ENCODE measurements around the gene ZBTB42. TPM values are rescaled to one million over a fixed set of nuclear protein-coding genes. Genes with fewer than 3 reads are reported as not detected.

ZBTB42 gene
- total RNA-seq, 1 experiment from 2014 or later = 6.1 TPM

DNA sequence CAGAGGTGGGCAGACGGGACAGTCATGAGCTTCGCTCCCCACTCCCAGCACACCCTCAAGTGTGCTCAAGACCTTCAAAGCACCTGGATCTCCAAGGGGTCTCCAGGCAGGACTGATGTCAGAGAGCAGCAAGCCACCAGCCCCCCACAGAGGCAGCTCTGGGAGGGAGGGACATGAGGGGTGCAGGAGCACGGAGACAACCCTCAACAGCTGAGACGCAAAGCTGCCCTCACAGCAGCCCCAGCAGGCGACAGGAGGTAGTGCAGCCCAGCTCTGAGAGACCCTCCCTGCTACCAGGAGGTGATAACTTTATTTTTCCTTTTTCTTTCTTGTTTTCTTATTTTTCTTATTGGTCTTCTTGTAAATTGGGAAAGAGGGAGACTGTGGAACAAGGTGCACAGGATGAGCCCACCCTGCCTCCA is 30.0 kb upstream of the ZBTB42 start:
- Histone ChIP-seq H3K27ac (ENCODE audit: insufficient read length, low read depth, low read length) (no peak overlapping the region), H3K18ac (ENCODE audit: insufficient read length, low read depth, low read length) (no peak overlapping the region)
- no peaks in the 10 kb centered on the region for H3K27me3 Mint-ChIP-seq (ENCODE audit: low read depth)

More for the DNA sequence above, 30.0 kb upstream of the ZBTB42 start:
- no peaks in the 10 kb centered on the region for H3K4me1 ChIP-seq (ENCODE audit: insufficient read depth, low read length)
- H3K4me3 Mint-ChIP-seq = no peak overlapping the region; a peak in 1 of 5 replicates
- no peak overlapping the region for H3K56ac ChIP-seq (ENCODE audit: insufficient read length, low read depth, low read length)
- no peak overlapping the region for H3T11ph ChIP-seq (ENCODE audit: low read length)
- no peak overlapping the region for H2BK20ac ChIP-seq (ENCODE audit: low read depth, low read length, poor library complexity, severe bottlenecking)
- peaks cover 32 to 51% (median 45%) of the 10 kb centered on the region in 3 experiments for H3K36me3 Mint-ChIP-seq (ENCODE audit: insufficient read depth in 1 of 3, low read depth in 3 of 3)
- peak overlapping the region in 1 of 3 experiments; percentile 39; a peak in 1 of 7 replicates for H3K27ac Mint-ChIP-seq
- no peaks in the 10 kb centered on the region for H3K79me2 ChIP-seq (ENCODE audit: insufficient read depth, low read length)
- H2AFZ ChIP-seq (ENCODE audit: low read length) = no peak overlapping the region
- no peak overlapping the region for H3K23ac ChIP-seq (ENCODE audit: insufficient read length, low read depth, low read length)
- no peaks in the 10 kb centered on the region for H4K20me1 ChIP-seq (ENCODE audit: control insufficient read depth, insufficient read depth, insufficient read length)
- no peak overlapping the region for H2BK120ac ChIP-seq (ENCODE audit: low read depth, low read length, poor library complexity, severe bottlenecking)
- peaks cover 15 to 21% of the 10 kb centered on the region in 2 experiments for H3K4me1 Mint-ChIP-seq
- no peaks in the 10 kb centered on the region for H3K79me1 ChIP-seq (ENCODE audit: insufficient read depth, low read depth, low read length, poor library complexity, severe bottlenecking)
- no peak overlapping the region for H2BK12ac ChIP-seq (ENCODE audit: insufficient read length, low read depth, low read length)
- no peak overlapping the region for H4K8ac ChIP-seq (replicated peaks; ENCODE audit: insufficient read length, low read depth, low read length)
- H3K9me3 ChIP-seq (ENCODE audit: control insufficient read depth, low read depth, low read length) = no peaks in the 10 kb centered on the region
- no peak for DNase-seq
- WGBS (ENCODE audit: extremely low coverage, insufficient read length, low lambda C conversion rate) = no CpG with 5 or more reads among the region's 5 CpGs
- no peak overlapping the region for H4K5ac ChIP-seq (ENCODE audit: insufficient read length, low read depth, low read length)
- no peak overlapping the region for H3K14ac ChIP-seq (ENCODE audit: insufficient read depth, low read length)
- H3K4me2 ChIP-seq (ENCODE audit: insufficient read depth, insufficient read length, low read length) = no peak overlapping the region
- peaks cover 3 to 12% of the 10 kb centered on the region in 2 experiments for H3K9me3 Mint-ChIP-seq
- no peak overlapping the region for H3K4ac ChIP-seq (ENCODE audit: low read depth, low read length)
- no peak overlapping the region for H2BK15ac ChIP-seq (ENCODE audit: low read depth, low read length)
- H3K9ac ChIP-seq (ENCODE audit: extremely low read depth, insufficient read length, low read length) = no peak overlapping the region
- H2BK5ac ChIP-seq (ENCODE audit: insufficient read length, low read length) = no peak overlapping the region
- TF ChIP-seq, protein P1, sequence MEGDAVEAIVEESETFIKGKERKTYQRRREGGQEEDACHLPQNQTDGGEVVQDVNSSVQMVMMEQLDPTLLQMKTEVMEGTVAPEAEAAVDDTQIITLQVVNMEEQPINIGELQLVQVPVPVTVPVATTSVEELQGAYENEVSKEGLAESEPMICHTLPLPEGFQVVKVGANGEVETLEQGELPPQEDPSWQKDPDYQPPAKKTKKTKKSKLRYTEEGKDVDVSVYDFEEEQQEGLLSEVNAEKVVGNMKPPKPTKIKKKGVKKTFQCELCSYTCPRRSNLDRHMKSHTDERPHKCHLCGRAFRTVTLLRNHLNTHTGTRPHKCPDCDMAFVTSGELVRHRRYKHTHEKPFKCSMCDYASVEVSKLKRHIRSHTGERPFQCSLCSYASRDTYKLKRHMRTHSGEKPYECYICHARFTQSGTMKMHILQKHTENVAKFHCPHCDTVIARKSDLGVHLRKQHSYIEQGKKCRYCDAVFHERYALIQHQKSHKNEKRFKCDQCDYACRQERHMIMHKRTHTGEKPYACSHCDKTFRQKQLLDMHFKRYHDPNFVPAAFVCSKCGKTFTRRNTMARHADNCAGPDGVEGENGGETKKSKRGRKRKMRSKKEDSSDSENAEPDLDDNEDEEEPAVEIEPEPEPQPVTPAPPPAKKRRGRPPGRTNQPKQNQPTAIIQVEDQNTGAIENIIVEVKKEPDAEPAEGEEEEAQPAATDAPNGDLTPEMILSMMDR (conservative IDR thresholded peaks at IDR 0.05) = peak; percentile 70
- no peaks in the 10 kb centered on the region for H3K27me3 ChIP-seq (ENCODE audit: insufficient read depth, low read length)
- no peak overlapping the region for H2AK5ac ChIP-seq (ENCODE audit: insufficient read length, low read length)
- peaks cover 2% of the 10 kb centered on the region for H3K23me2 ChIP-seq (ENCODE audit: insufficient read length, low read depth, low read length, poor library complexity, severe bottlenecking)
- H4K91ac ChIP-seq (ENCODE audit: insufficient read length, low read depth, low read length) = no peak overlapping the region
